Esophagus squamous epithelium (tissue), 4 donors: ENCODE data around the gene CYTL1.

Experiments
- POLR2A ChIP-seq, 4 donors: fragments of 450-650 bp; IDR thresholded peaks; one replicate each; pipeline ENCODE4 v1.6.1; 2017; ENCODE audit warnings: antibody characterized with exemption in 4 of 4, mild to moderate bottlenecking in 4 of 4, moderate library complexity in 3 of 4
- TF ChIP-seq, protein P1 (sequence below), 6 experiments: fragments of 450-650 bp in 4 of 6; fragments of 200-600 bp in 2 of 6; sonication (generic) in 2 of 6; IDR thresholded peaks; one replicate each; pipeline ENCODE4 v1.5.1; 2016 to 2019; ENCODE audit warnings: antibody characterized with exemption in 6 of 6, mild to moderate bottlenecking in 4 of 6, moderate library complexity in 4 of 6

GRCh38 chr4:4969298-4969697, 50.0 kb downstream of the CYTL1 start:
- TF ChIP-seq, protein P1, sequence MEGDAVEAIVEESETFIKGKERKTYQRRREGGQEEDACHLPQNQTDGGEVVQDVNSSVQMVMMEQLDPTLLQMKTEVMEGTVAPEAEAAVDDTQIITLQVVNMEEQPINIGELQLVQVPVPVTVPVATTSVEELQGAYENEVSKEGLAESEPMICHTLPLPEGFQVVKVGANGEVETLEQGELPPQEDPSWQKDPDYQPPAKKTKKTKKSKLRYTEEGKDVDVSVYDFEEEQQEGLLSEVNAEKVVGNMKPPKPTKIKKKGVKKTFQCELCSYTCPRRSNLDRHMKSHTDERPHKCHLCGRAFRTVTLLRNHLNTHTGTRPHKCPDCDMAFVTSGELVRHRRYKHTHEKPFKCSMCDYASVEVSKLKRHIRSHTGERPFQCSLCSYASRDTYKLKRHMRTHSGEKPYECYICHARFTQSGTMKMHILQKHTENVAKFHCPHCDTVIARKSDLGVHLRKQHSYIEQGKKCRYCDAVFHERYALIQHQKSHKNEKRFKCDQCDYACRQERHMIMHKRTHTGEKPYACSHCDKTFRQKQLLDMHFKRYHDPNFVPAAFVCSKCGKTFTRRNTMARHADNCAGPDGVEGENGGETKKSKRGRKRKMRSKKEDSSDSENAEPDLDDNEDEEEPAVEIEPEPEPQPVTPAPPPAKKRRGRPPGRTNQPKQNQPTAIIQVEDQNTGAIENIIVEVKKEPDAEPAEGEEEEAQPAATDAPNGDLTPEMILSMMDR (IDR thresholded peaks at IDR 0.05): no peak
- no peak for TF ChIP-seq POLR2A (IDR thresholded peaks at IDR 0.05)
